Measurements from ENCODE around the gene CPXM1. TPM values are rescaled to one million over a fixed set of nuclear protein-coding genes. Genes with fewer than 3 reads are reported as not detected.
"Not testable (repeated sequence)": the region's sequence is repeated elsewhere in the genome, so short reads cannot be mapped to it uniquely, and the experiment has no call there.

The CPXM1 gene
- total RNA-seq, 1 donor from 2014 or later = 1.7 TPM

DNA sequence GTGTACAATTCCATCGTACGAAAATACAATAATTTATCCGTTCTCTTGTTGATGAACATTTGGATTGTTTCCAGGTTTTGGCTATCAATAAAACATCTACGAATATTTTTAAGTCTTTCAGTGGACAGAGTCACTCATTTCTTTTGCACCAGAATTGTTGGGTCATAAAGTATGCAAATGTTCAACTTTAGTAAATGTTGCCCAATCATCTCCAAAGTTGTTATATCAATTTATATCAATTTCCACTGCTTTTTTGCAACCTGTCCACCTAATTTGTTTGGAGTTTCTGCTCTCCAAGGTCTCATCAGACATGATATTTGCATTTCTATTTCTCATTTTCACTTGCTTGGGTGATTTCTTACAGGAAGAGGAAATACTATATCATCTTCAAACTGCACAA lies 26.2 kb upstream of the CPXM1 start:
- intact Hi-C loops (cut with micrococcal nuclease) = no loop called here
- DNase-seq (no peak), ATAC-seq (no peak)

DNA sequence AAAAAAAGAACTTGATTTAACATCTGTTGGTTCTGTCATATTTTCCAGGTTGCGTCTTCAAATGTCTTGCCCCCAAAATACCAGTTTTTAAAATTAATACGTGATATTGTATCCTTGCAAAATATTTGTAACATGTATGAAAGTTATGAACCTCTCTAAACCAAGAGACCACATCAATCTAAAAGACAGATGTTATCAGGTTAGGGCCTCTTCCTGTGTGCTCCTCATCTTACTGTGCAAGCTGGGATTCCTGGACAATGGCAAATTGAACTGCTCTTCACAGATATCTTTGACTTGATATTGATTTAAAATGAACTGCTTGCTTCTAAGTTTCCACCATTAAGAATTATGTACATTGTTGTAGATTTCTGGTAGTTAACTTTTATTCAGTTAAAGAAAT lies 25.3 kb upstream of the CPXM1 start:
- DNase-seq = no peak
- intact Hi-C loops (cut with micrococcal nuclease) = no loop called here
- no peak for ATAC-seq

DNA sequence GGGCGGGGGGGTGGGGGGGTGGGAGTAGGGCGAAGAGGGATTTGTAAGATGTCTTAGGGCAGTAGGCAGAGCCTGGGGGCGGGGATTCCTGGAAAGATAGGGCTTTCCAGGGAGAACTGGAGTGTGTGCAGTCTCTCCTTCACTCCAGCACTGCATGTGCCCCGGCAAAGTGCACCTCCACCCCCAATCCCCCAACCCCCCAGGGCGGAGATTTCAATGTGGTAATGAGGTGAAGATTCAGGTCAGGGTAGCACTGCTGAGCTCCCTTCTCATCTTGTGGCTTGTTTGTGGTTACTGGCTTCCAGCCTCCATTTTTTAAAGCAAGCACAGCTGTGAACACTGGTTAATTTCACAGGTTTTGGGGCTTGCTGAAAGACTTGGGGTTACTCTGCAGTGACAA lies 21.6 kb upstream of the CPXM1 start:
- DNase-seq (no peak), ATAC-seq (no peak)
- intact Hi-C loops (cut with micrococcal nuclease) = no loop called here

- no peak for DNase-seq
- peak; percentile 37 for ATAC-seq
- intact Hi-C loops (cut with micrococcal nuclease) = no loop called here
Observed at GRCh38 chr20:2820896-2821869, 20.8 kb upstream of the CPXM1 start.

- intact Hi-C loops (cut with micrococcal nuclease) = no loop called here
- ATAC-seq = peak; percentile 54
- DNase-seq = no peak
Observed at GRCh38 chr20:2820084-2820895, 19.9 kb upstream of the CPXM1 start.

- peak; percentile 70 for DNase-seq
- intact Hi-C loops (cut with micrococcal nuclease) = no loop called here
- peak; percentile 66 for ATAC-seq
Observed at GRCh38 chr20:2817891-2818595, 17.6 kb upstream of the CPXM1 start.

- DNase-seq (no peak), ATAC-seq (no peak)
Observed at GRCh38 chr20:2817341-2817726, 16.9 kb upstream of the CPXM1 start.

DNA sequence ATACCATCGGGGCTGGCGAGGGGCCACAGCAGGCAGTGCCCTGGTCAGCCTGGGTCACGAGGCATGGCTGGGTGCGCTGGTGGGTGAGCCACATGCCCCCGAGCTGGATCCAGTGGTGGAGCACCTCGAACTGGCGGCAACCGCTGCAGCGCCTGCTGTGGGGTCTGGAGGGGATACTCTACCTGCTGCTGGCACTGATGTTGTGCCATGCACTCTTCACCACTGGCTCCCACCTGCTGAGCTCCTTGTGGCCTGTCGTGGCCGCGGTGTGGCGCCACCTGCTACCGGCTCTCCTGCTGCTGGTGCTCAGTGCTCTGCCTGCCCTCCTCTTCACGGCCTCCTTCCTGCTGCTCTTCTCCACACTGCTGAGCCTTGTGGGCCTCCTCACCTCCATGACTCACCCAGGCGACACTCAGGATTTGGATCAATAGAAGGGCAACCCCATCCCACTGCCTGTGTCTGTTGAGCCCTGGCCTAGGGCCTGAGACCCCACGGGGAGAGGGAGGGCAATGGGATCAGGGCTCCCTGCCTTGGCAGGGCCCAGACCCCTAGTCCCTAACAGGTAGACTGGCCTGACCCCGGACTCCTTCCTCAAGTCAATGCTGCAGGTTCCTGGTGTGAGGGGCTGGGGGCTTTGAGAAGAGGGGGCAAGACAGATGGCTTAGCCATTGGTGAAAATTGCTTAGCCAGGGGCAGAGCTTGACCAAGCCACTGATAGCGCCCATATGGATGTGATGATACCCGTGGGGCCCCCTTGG lies 16.3 kb upstream of the CPXM1 start:
- ATAC-seq (no peak), DNase-seq (no peak)
- intact Hi-C loops (cut with micrococcal nuclease) = no loop called here

More at GRCh38 chr20:2817341-2817726, 16.9 kb upstream of the CPXM1 start:
- intact Hi-C loops (cut with micrococcal nuclease) = no loop called here

- no peak for ATAC-seq
Observed at GRCh38 chr20:2816030-2816582, 15.7 kb upstream of the CPXM1 start, which contains the start of gene TMEM239. TSS of gene TMEM239 (plus strand) at chr20:2816364. CDS start at chr20:2816555, 191 bp downstream.

DNA sequence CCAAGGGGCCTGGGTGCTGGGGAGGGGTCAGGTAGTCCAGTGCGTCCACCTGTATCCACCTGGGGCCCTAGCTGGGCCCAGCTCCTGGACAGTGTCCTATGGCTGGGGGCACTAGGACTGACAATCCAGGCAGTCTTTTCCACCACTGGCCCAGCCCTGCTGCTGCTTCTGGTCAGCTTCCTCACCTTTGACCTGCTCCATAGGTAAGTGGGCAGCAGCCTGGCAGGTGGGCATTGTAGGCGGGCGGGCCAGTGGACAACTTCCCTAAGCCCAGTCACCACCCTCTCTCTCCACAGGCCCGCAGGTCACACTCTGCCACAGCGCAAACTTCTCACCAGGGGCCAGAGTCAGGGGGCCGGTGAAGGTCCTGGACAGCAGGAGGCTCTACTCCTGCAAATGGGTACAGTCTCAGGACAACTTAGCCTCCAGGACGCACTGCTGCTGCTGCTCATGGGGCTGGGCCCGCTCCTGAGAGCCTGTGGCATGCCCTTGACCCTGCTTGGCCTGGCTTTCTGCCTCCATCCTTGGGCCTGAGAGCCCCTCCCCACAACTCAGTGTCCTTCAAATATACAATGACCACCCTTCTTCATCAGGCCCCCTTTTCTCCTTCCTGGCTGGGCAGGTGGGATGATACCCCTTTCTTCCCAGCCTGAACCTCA lies 14.9 kb upstream of the CPXM1 start:
- DNase-seq = no peak
- no peak for ATAC-seq
- intact Hi-C loops (cut with micrococcal nuclease) = no loop called here

More at GRCh38 chr20:2816030-2816582, 15.7 kb upstream of the CPXM1 start, which contains the start of gene TMEM239:
- intact Hi-C loops (cut with micrococcal nuclease) = no loop called here
- no peak for DNase-seq

DNA sequence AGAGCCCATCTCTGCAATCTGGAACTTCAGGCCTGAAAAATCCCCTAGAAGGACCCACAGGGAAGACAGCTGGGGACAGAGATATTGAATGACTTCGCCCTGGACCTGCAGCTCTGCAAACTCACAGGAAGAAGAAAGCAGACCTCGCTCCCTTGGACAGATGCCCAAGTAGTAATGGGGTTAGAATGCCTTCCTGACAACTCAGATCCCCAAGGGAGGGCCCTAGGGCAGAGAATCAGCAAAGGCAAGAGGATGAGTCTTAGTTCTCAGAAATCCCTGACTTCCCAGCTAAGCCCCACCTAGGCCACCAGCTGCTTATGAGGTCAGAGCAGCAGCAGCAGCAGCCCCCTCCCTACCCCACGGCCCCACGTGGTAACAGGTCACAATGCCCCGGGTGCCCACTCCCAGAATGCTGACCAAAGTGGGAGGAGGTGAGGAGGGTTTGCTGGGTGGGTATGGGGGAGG lies 14.2 kb upstream of the CPXM1 start, which contains the start of gene C20orf141:
Gene C20orf141, plus strand, starts transcription at position 401 of the 465 bp plus-strand sequence. CDS start 198 bp downstream, outside the sequence.
- no peak for DNase-seq
- intact Hi-C loops (cut with micrococcal nuclease) = no loop called here
- ATAC-seq = peak; percentile 54

- no peak for ATAC-seq
- intact Hi-C loops (cut with micrococcal nuclease) = no loop called here
- DNase-seq = no peak
Observed at GRCh38 chr20:2814076-2814475, 13.6 kb upstream of the CPXM1 start.

DNA sequence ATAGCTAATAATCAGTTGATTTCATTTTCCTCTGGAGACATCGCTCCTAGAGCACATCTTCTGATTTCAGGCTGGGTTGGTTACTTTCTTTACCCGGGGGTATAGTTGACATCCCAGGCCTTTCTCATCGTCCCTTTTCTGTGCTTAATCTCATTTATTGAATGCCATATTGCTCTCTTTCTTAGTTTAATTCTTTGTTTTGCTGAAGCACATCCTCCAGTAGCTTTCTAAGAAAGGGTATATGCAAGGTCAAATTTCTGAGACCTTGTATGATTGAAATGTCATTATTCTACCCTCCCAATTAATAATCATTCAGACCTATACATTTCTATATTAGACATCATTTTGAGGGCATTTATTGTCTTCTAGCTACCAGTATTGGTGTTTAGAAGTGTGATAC lies 11.8 kb upstream of the CPXM1 start:
- DNase-seq = no peak
- no peak for ATAC-seq
- intact Hi-C loops (cut with micrococcal nuclease) = no loop called here

DNA sequence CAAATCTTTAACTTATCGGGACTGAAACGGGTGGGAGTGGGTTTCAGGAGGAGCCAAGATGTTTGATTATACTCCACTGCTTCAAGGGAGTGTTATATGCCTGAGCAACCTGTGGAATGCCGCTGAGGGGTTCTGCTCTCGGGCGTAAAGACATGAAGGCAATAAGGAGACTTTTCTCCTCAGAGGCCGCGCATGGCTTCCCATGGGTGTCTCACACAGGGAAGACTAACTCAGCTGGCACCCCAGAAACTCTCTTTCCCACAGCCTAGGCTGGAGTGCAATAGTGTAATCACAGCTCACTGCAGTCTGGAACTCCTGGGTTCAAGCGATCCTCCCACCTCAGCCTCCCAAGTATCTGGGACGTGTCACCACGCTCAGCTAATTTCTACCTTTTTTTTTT lies 9.3 kb upstream of the CPXM1 start:
- DNase-seq = no peak
- no peak for ATAC-seq
- intact Hi-C loops (cut with micrococcal nuclease) = no loop called here

GRCh38 chr20:2807929-2808328 lies 7.5 kb upstream of the CPXM1 start:
- DNase-seq; ATAC-seq; intact Hi-C loops (cut with micrococcal nuclease): not testable (repeated sequence)

GRCh38 chr20:2807019-2807418 lies 6.6 kb upstream of the CPXM1 start:
- no peak for DNase-seq
- intact Hi-C loops (cut with micrococcal nuclease) = no loop called here
- ATAC-seq = no peak

DNA sequence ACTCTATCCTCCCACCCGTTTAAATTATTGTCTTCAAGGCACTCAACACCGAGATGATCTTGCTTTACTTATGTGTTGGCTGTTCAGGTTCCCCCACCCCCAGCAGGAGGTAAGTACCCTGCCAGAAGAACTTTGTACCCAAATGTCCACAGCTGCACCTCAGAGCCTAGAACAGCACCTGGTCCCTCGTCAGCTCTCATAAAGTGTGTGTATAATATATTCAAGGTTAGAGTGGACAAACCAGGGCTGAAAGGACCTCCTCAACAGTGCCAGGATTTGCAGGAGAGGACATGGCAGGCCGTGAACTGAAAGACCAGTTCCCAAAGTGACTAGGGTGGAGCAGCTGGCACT lies 5.9 kb upstream of the CPXM1 start:
- DNase-seq = no peak
- no peak for ATAC-seq
- intact Hi-C loops (cut with micrococcal nuclease) = no loop called here

All from left ventricle myocardium superior (tissue), 1 donor.